ENCODE results near the gene ZBTB33. TPM values are rescaled to one million over a fixed set of nuclear protein-coding genes. Genes with fewer than 3 reads are reported as not detected.
A peak's percentile ranks its signal among the peaks of the same experiment; 100 is the strongest.

Gene ZBTB33
- polyA plus RNA-seq, 2 of the 4 experiments (the other 2 are of a cell fraction): 12.3 to 14.3 TPM

DNA sequence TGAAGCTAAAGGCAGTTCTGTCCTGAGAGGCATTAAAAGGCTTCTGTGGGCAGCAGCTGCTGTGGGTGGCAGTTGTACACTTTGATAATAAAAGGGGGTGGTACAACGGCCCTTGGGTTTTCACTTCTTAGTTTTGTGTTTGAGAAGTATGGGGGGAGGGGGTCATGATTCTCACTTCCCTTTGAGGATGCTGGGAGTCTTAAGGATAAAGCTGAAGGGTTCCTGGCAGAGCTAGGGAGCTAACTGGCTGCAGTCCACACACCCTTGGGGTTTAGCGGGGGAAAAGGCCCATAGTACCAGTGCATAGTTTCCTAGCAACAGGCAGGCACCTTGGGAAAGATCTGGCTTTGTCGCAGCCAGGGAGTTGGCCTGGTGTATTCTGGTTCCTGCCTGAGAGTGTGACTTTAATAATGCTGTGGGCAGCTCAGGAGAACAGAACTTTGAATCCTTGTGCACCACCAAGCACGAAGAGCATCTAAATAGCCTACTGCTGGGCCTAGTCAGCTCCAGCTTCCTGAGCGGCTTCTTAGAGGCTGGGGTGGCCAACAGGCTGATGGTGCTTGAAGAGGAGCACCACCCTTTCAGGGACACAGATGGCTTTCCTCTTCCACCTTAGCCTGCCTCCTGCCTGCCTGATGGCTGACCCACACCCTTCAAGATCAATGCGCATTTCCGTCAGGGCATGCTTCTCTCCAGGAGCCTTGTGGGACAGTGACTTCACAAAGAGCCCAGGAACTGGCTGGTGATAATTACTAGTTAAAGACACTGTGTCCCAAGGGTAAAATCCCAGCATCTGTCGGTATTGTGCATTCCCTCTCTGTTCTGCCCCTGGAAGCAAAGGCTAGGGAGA lies 12.5 kb downstream of the ZBTB33 start:
- FAIRE-seq: no peak
- Histone ChIP-seq H3K27ac (no peak overlapping the region), H3K4me3 (no peak overlapping the region), H3K4me2 (no peak overlapping the region), H3K9me3 (no peaks in the 10 kb centered on the region), H3K4me1 (no peaks in the 10 kb centered on the region)
- POLR2A ChIA-PET: no interaction called here
- no peak for DNase-seq (ENCODE audit: low read depth in 1 of 2, low spot score in 1 of 2)
- 90% methylated on average over 7 of the region's 8 CpGs for WGBS (ENCODE audit: missing lambda C conversion rate)
- ATAC-seq: no peak
- CTCF ChIA-PET: no interaction called here
- TF ChIP-seq, protein P1, sequence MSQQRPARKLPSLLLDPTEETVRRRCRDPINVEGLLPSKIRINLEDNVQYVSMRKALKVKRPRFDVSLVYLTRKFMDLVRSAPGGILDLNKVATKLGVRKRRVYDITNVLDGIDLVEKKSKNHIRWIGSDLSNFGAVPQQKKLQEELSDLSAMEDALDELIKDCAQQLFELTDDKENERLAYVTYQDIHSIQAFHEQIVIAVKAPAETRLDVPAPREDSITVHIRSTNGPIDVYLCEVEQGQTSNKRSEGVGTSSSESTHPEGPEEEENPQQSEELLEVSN (IDR thresholded peaks at IDR 0.05; ENCODE audit: borderline replicate concordance, low read depth): no peak
- TF ChIP-seq RARB (CRISPR knock-in tag; IDR thresholded peaks at IDR 0.05) (no peak), CTCF (IDR thresholded peaks at IDR 0.05) (no peak), MAFK (IDR thresholded peaks at IDR 0.05; ENCODE audit: partially characterized antibody) (no peak), RNF2 (IDR thresholded peaks at IDR 0.05; ENCODE audit: borderline replicate concordance, low read depth) (no peak), ZFP36 (IDR thresholded peaks at IDR 0.05; ENCODE audit: borderline replicate concordance, partially characterized antibody) (no peak), KDM1A (IDR thresholded peaks at IDR 0.05; ENCODE audit: low read depth) (no peak), POLR2AphosphoS2 (conservative IDR thresholded peaks at IDR 0.05; ENCODE audit: low read length) (no peak), FOSL2 (IDR thresholded peaks at IDR 0.05) (no peak), FOSL2 (CRISPR knock-in tag; IDR thresholded peaks at IDR 0.05) (no peak), FOSB (CRISPR knock-in tag; IDR thresholded peaks at IDR 0.05) (no peak)

DNA sequence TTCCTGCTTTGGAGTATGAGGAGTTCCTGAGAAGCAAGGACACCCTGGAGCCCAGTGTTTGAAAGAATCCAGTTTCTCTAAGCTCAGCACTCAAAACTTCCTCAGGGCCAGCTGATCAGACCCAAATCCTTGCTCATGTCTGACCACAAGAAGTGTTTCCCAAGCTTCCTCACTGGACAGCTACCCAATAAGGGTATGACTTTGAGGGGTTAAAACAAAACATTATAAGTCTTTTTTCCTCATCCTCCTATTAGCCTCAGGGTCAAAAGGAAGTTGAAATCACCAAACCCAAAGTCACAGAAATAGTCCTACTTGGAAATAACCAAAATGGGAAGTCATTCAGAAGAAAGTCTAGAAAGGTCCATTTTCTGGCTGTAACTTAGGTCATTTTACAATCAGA lies 13.7 kb downstream of the ZBTB33 start:
- Histone ChIP-seq H3K4me3 (no peak overlapping the region), H3K4me1 (no peaks in the 10 kb centered on the region), H3K4me2 (no peak overlapping the region), H3K9me3 (no peaks in the 10 kb centered on the region), H3K27ac (no peak overlapping the region)
- POLR2A ChIA-PET: no interaction called here
- no peak for DNase-seq (ENCODE audit: low read depth in 1 of 2, low spot score in 1 of 2)
- ATAC-seq: no peak
- CTCF ChIA-PET: interaction anchor here (2.7 kb wide), 1 partner anchor 13 kb away, joined by 10 read pairs; the partner anchor contains the start of gene ZBTB33
- FAIRE-seq: no peak
- no peak for TF ChIP-seq CEBPB (IDR thresholded peaks at IDR 0.05)
- TF ChIP-seq CBX2 (IDR thresholded peaks at IDR 0.05; ENCODE audit: borderline replicate concordance, low read depth): no peak

DNA sequence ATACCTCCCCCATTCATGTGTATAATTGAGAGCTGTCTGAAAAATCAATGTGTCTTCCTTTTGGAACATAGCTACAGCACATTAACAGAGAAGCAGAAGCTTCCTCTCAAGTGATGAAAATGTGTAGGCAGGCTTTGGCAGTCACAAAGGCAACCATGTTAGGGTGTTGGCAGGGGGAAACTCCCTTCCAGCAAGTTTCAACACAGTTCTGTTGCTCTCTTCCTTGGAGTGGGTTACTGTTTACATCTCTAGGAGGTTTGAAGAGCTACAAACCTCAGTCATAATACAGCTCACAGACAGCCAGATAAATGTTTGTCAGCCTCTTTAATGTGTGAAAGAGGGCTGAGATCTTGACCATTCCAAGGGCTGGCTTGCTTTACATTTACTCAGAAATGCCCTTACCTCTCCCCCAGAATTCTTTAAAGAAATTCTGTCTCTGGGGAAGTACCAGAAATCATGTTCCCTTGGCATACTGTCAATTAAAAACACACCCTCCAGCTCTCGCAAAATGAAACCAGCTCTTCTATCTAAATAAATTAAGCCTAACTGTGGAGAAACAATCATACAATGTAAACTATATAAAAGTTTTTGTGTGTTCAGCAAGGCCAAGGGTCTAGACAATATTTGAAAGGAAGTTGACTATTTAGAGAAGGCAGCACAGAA lies 18.9 kb downstream of the ZBTB33 start:
- 54% methylated on average over 1 of the region's 1 CpG for WGBS (ENCODE audit: missing lambda C conversion rate)
- no peaks in the 10 kb centered on the region for H3K4me1 ChIP-seq
- no peak for DNase-seq (ENCODE audit: low read depth in 1 of 2, low spot score in 1 of 2)
- no peak overlapping the region for H3K4me2 ChIP-seq
- H3K4me3 ChIP-seq: no peak overlapping the region
- no peaks in the 10 kb centered on the region for H3K9me3 ChIP-seq
- peak; percentile 7 for FAIRE-seq
- TF ChIP-seq, protein P2, sequence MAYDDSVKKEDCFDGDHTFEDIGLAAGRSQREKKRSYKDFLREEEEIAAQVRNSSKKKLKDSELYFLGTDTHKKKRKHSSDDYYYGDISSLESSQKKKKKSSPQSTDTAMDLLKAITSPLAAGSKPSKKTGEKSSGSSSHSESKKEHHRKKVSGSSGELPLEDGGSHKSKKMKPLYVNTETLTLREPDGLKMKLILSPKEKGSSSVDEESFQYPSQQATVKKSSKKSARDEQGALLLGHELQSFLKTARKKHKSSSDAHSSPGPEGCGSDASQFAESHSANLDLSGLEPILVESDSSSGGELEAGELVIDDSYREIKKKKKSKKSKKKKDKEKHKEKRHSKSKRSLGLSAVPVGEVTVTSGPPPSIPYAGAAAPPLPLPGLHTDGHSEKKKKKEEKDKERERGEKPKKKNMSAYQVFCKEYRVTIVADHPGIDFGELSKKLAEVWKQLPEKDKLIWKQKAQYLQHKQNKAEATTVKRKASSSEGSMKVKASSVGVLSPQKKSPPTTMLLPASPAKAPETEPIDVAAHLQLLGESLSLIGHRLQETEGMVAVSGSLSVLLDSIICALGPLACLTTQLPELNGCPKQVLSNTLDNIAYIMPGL (CRISPR knock-in tag; IDR thresholded peaks at IDR 0.05; ENCODE audit: borderline replicate concordance): no peak
- TF ChIP-seq CBX8 (IDR thresholded peaks at IDR 0.05) (no peak), ZSCAN20 (CRISPR knock-in tag; IDR thresholded peaks at IDR 0.05) (no peak), CEBPB (IDR thresholded peaks at IDR 0.05) (no peak)
- no peak overlapping the region for H3K27ac ChIP-seq
- ChIA-PET CTCF (no interaction called here), POLR2A (no interaction called here)
- ATAC-seq: no peak

Measured in A549 (cell line).